Peyer's patch (tissue), 4 donors: Measurements from ENCODE around the gene TTC6.

ENCODE experiments used
- CTCF ChIP-seq, 6 experiments: fragments of 450-650 bp in 4 of 6; fragments of 200-600 bp in 2 of 6; sonication (generic) in 1 of 6; IDR thresholded peaks; one replicate each; pipeline ENCODE4 v1.5.1; 2017 to 2019; ENCODE audit warnings: antibody characterized with exemption in 6 of 6, mild to moderate bottlenecking in 3 of 6, moderate library complexity in 1 of 6
- POLR2A ChIP-seq, 2 donors: fragments of 450-650 bp; IDR thresholded peaks; one replicate each; pipeline ENCODE4 v1.5.1; 2017; ENCODE audit warnings: antibody characterized with exemption in 2 of 2, mild to moderate bottlenecking in 2 of 2, moderate library complexity in 2 of 2

DNA sequence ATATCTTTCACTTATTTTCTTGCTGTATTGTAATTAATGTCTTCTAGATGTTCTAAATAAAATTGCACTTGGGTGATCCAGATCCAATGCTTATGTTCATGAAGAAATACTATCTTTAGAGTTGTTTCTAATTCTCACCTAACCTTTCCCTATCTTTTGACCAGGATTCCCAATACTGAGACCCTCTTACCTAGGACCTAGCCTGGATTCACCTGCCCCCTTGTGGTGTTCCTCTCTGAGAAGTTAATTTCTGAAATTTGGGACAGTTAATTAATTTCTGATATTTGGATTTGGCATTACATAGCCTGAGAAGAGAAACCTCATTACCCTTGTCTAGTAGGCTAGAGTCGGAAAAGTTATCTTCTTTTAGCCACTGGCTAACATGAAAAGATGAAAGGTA is 29.9 kb upstream of the TTC6 start:
- TF ChIP-seq CTCF (IDR thresholded peaks at IDR 0.05) (peak in 1 of 6 experiments; percentile 15), POLR2A (IDR thresholded peaks at IDR 0.05) (no peak)
